RWPE1 (cell line): ENCODE measurements around the gene CDC42SE2.

Experiments
- CTCF ChIA-PET: fragments of 350-600 bp; sonication (Branson Sonifier 250); formaldehyde crosslinking; extraction: SDS; loops from one replicate; lab custom pipeline; 2021; lab: Yijun Ruan, JAX
- POLR2A ChIA-PET: fragments of 400-600 bp; formaldehyde crosslinking; extraction: SDS; loops from one replicate; lab custom pipeline; 2020; ENCODE audit warnings: antibody characterized with exemption; ENCODE audit not compliant: low non-redundant PET; lab: Yijun Ruan, JAX
- DNase-seq: peaks from one replicate; pipeline ENCODE4 v3.0.0; 2012; ENCODE audit warnings: low spot score
- H3K27ac ChIP-seq: fragments of 450-650 bp; 2 replicates; pipeline ENCODE4 v1.5.1; 2017
- CTCF ChIP-seq: fragments of 450-650 bp; conservative IDR thresholded peaks from 2 replicates; pipeline ENCODE4 v1.5.1; 2017; ENCODE audit warnings: low read depth, mild to moderate bottlenecking

CDC42SE2 gene

GRCh38 chr5:131279204-131279603 lies 15.4 kb downstream of the CDC42SE2 start:
- no peak for DNase-seq
- H3K27ac ChIP-seq: no peak overlapping the region
- CTCF ChIA-PET: no interaction called here
- TF ChIP-seq CTCF: no peak
- POLR2A ChIA-PET: no interaction called here

- POLR2A ChIA-PET: no interaction called here
Measured at GRCh38 chr5:131280417-131280816, 16.6 kb downstream of the CDC42SE2 start.

GRCh38 chr5:131281133-131281867 lies 17.4 kb downstream of the CDC42SE2 start:
- POLR2A ChIA-PET: no interaction called here
- CTCF ChIA-PET: no interaction called here
- no peak overlapping the region for H3K27ac ChIP-seq
- no peak for TF ChIP-seq CTCF
- no peak for DNase-seq

More at GRCh38 chr5:131280417-131280816, 16.6 kb downstream of the CDC42SE2 start:
- H3K27ac ChIP-seq: no peak overlapping the region
- no peak for DNase-seq
- CTCF ChIA-PET: no interaction called here
- no peak for TF ChIP-seq CTCF

GRCh38 chr5:131281868-131282234 lies 18.0 kb downstream of the CDC42SE2 start:
- POLR2A ChIA-PET: no interaction called here
- no peak for DNase-seq
- H3K27ac ChIP-seq: no peak overlapping the region
- CTCF ChIA-PET: no interaction called here
- no peak for TF ChIP-seq CTCF

- no peak for TF ChIP-seq CTCF
- POLR2A ChIA-PET: no interaction called here
- H3K27ac ChIP-seq: peak overlapping the region; percentile 68
- CTCF ChIA-PET: no interaction called here
- DNase-seq: peak; percentile 70
Measured at GRCh38 chr5:131282235-131282634, 18.4 kb downstream of the CDC42SE2 start.

- POLR2A ChIA-PET: interaction anchor here (0.5 to 0.7 kb wide), 2 partner anchors 10 to 21 kb away, joined by 3 read pairs; no protein-coding TSS in a partner anchor
- DNase-seq: no peak
- TF ChIP-seq CTCF: no peak
- CTCF ChIA-PET: interaction anchor here (0.5 to 0.9 kb wide), 3 partner anchors 36 to 120 kb away, joined by 3 to 4 read pairs (median 3); no protein-coding TSS in a partner anchor
- H3K27ac ChIP-seq: no peak overlapping the region
Measured at GRCh38 chr5:131285703-131286399, 22.0 kb downstream of the CDC42SE2 start.
